ENCODE measurements around the gene HLF.

- TF ChIP-seq CTCF (IDR thresholded peaks at IDR 0.05), result no peak
- no peak for TF ChIP-seq POLR2A (IDR thresholded peaks at IDR 0.05)
These were observed 30.9 kb upstream of the HLF start for GRCh38 chr17:55233840-55234239.

All from Peyer's patch (tissue), 4 donors.